Ovary (tissue), 9 donors: ENCODE data around the gene BCL2L13. TPM values are rescaled to one million over a fixed set of nuclear protein-coding genes. Genes with fewer than 3 reads are reported as not detected.

Experiments used
- DNase-seq, 5 donors: peaks; one replicate each; pipeline ENCODE4 v3.0.0-alpha.2; 2019 to 2020
- H3K27ac ChIP-seq, 2 donors: fragments of 200-600 bp; one replicate each; pipeline versions ENCODE4 v1.5.1 to v1.8.0; 2019 to 2022
- H3K27me3 ChIP-seq: fragments of 200-600 bp; one replicate; pipeline ENCODE4 v1.8.0; 2022
- H3K36me3 ChIP-seq: fragments of 200-600 bp; sonication (generic); one replicate; pipeline ENCODE4 v1.5.1; 2019
- H3K4me1 ChIP-seq: one replicate; pipeline ENCODE4 v1.8.1; 2013; ENCODE audit warnings: mild to moderate bottlenecking, moderate library complexity; ENCODE audit not compliant: insufficient read depth
- H3K4me3 ChIP-seq: fragments of 200-600 bp; sonication (generic); one replicate; pipeline ENCODE4 v1.5.1; 2017
- H3K9me3 ChIP-seq, 2 donors: fragments of 200-600 bp in 1 of 2; sonication (generic) in 1 of 2; one replicate each; pipeline versions ENCODE4 v1.5.1 to v1.8.1; 2013 to 2019; ENCODE audit warnings: mild to moderate bottlenecking in 1 of 2, moderate library complexity in 1 of 2
- CTCF ChIP-seq, 3 donors: fragments of 450-650 bp in 2 of 3; fragments of 200-600 bp in 1 of 3; IDR thresholded peaks; one replicate each; pipeline versions ENCODE4 v1.5.1 to v1.8.0; 2016 to 2022; ENCODE audit warnings: antibody characterized with exemption in 3 of 3, mild to moderate bottlenecking in 1 of 3
- EP300 ChIP-seq: sonication (generic); formaldehyde crosslinking; IDR thresholded peaks from one replicate; pipeline ENCODE4 v1.6.1; 2017; ENCODE audit warnings: antibody characterized with exemption
- POLR2A ChIP-seq: fragments of 450-650 bp; IDR thresholded peaks from one replicate; pipeline ENCODE4 v1.6.1; 2017; ENCODE audit warnings: antibody characterized with exemption, mild to moderate bottlenecking, moderate library complexity
- WGBS, 3 donors: extraction: QIAGEN DNeasy Blood & Tissue Kit in 1 of 3; methylation state at CpG; one replicate each; pipeline versions ENCODE4 v1.1.5 to v1.1.7; 2013 to 2017; 5-methylcytosine and 5-hydroxymethylcytosine counted together
- intact Hi-C, 4 donors: fragments of 100-400 bp; cut with DNase I; formaldehyde crosslinking; loops; one replicate each; pipeline versions ENCODE4 v1.11.0 to v1.15.1; 2022 to 2023
- polyA plus RNA-seq, 2 donors: library from polyadenylated mRNA; stranded (reverse); fragments of 200-250 nt in 1 of 2; fragments of 350-450 nt in 1 of 2; fragmentation: Illumina TruSeq in 1 of 2; extraction: RNeasy Lipid Tissue Mini Kit (QIAGEN cat#74804) in 1 of 2; gene quantifications; one replicate each; pipeline ENCODE4 v1.2.3, GENCODE V29; 2013 to 2014
- total RNA-seq, 7 donors: library from RNA; depleted of rRNA in 2 of 7; stranded (reverse); fragments of >200 nt in 2 of 7; fragmentation: NEBNext Ultra II Directional in 3 of 7; extraction: Animal tissue kit (Norgen Biotek cat#: 25700) in 3 of 7; gene quantifications; one replicate each; pipeline versions ENCODE4 v1.1.0 to v1.2.4, GENCODE V29; 2016 to 2023
- donor health status: DM: no; HTN: no; CAD: no; lungs with moderate emphysema.
- donor health status: DM: no; HTN: no; CAD: no.
- donor health status: Bipolar disorder and iron deficiency.
- donor health status: DM: yes; HTN: yes; CAD: no.
- donor health status: DM: no; HTN: no; CAD: no.
- donor health status: DM: yes; HTN: yes; CAD: no.

The BCL2L13 gene
- total and polyA plus RNA-seq, 9 donors: 19.9 to 39.5 (median 33.8) TPM

DNA sequence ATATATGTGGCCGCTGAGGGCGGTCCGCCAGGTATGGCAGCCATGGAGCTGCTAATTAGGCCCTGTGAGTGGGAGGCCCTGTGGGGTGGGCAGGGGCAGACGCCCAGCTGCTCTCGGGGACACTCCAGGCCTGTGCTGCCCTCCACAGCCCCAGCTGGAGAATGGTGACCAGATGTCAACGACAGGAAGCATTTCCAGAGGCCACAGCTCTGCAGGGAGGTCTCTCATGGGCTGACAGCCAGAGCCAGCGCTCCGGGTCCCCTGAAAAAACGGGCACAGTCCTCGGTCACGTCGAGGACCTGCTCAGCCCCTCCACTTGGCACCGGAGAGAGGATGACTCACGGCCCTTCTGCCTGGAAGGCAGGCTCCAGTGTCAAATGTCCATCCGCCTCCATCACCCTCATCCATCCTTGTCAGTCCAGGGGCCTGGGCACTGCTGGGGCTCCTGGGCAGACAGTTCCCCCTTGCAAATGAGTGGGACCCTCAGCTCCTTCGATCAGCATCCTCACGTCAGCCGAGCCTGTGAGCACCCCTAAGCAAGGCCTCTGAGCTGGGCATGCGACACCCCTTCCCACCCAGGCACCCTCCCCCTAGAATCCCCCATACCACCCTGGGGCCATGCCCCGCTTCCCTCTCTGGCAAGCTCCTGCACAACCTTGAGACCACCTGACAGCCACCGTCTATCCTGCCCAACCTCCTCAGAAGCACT lies 133.8 kb downstream of the BCL2L13 start:
- intact Hi-C loops: loop anchor here in 1 of 4 donors (10.0 kb wide), 1 partner anchor 218 kb away; no protein-coding TSS in a partner anchor
- Histone ChIP-seq H3K36me3 (no peaks in the 10 kb centered on the region), H3K9me3 (no peaks in the 10 kb centered on the region), H3K27ac (no peak overlapping the region), H3K27me3 (no peaks in the 10 kb centered on the region), H3K4me1 (peaks cover 5% of the 10 kb centered on the region), H3K4me3 (no peak overlapping the region)
- WGBS, 3 donors: 80 to 81% (median 81%) methylated on average over 19 to 21 of the region's 21 CpGs
- DNase-seq: peak in 1 of 5 donors; percentile 18
- TF ChIP-seq POLR2A (no peak), EP300 (no peak), CTCF (IDR thresholded peaks at IDR 0.05) (no peak)

DNA sequence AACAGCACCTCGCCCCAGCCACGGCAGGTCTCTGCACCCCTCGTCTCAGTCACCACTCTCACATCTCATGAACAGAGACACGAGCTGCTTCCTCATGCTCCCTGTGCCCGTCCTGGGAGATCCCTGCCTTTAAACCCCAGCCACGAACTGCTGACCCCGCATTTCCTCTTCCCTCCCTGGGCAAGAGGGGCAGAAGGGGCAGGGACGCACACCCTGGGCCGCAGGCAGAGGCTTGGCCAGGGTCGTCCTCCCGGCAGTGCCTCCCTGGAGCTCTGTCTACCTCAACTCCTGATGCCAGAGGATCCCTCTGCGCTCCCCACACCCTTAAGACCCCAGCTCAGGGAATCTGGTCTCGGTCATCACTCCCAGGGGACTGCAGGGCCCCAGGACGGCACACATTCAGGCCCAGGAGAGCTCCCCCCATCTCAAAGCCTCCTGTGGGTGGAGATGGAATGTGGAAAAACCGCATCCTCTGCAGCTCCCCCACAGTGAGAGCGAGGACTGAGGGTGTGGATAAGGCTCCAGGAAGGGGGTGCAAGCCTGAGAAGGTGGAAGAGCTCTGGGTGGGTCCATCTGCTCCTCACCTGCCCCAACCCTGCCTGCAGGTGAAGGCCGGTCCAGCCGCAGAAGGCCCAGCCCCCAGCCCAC lies 134.5 kb downstream of the BCL2L13 start:
- DNase-seq: no peak
- H3K27me3 ChIP-seq: no peaks in the 10 kb centered on the region
- no peaks in the 10 kb centered on the region for H3K9me3 ChIP-seq
- 56 to 62% (median 58%) methylated on average over 18 of the region's 18 CpGs for WGBS, 3 donors
- intact Hi-C loops: loop anchor here in 1 of 4 donors (10.0 kb wide), 1 partner anchor 218 kb away; no protein-coding TSS in a partner anchor
- TF ChIP-seq CTCF (IDR thresholded peaks at IDR 0.05) (no peak), POLR2A (no peak), EP300 (no peak)
- peak overlapping the region; percentile 46 for H3K4me3 ChIP-seq
- no peaks in the 10 kb centered on the region for H3K36me3 ChIP-seq
- peaks cover 5% of the 10 kb centered on the region for H3K4me1 ChIP-seq
- no peak overlapping the region for H3K27ac ChIP-seq

GRCh38 chr22:17773606-17774205 lies 135.1 kb downstream of the BCL2L13 start:
- peaks cover 5% of the 10 kb centered on the region for H3K4me1 ChIP-seq

More at GRCh38 chr22:17773606-17774205, 135.1 kb downstream of the BCL2L13 start:
- Histone ChIP-seq H3K9me3 (no peaks in the 10 kb centered on the region), H3K27me3 (no peaks in the 10 kb centered on the region), H3K4me3 (peak overlapping the region; percentile 46), H3K36me3 (no peaks in the 10 kb centered on the region), H3K27ac (peak overlapping the region in 1 of 2 donors; percentile 15)
- DNase-seq: peak in 2 of 5 donors; percentile 52 to 57
- TF ChIP-seq POLR2A: no peak
- TF ChIP-seq CTCF (IDR thresholded peaks at IDR 0.05): no peak
- TF ChIP-seq EP300: no peak
- intact Hi-C loops: loop anchor here in 1 of 4 donors (10.0 kb wide), 1 partner anchor 219 kb away; no protein-coding TSS in a partner anchor
- 2 to 6% (median 3%) methylated on average over 24 to 46 of the region's 47 CpGs for WGBS, 3 donors
